ENCODE results near the gene EP400. TPM values are rescaled to one million over a fixed set of nuclear protein-coding genes. Genes with fewer than 3 reads are reported as not detected.

EP400 gene
- total and polyA plus RNA-seq, 2 of the 13 experiments (the other 11 are each of a cell fraction or from before 2014, with no cell fraction given) = 4.9 to 5.0 TPM

DNA sequence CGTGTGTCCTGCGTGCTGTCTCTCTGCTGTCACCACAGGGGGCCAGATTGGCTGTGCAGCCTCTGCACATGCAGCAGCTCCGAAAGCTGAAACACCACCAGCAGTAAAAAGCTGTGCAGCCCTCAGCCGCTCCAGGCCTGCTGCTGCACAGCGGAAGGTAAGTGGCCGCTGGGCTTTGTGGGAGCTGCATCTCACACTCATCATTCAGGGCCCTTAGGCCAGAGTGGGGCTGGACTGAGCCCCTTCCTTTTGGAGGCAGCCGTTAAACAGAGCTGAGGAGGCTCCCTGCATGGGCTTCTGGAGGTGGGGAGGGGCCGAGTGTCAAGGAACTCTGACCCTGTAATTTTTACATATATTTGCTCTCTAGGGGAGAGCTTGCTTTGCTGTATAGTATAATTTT is 177.3 kb downstream of the EP400 start:
- no peaks in the 10 kb centered on the region for H3K27me3 ChIP-seq (ENCODE audit: control insufficient read depth in 1 of 2, insufficient read depth in 2 of 2, low read length in 2 of 2)
- TF ChIP-seq KDM5A (IDR thresholded peaks at IDR 0.05; ENCODE audit: borderline replicate concordance, low read length) (no peak), SRSF4 (IDR thresholded peaks at IDR 0.05; ENCODE audit: low read depth, low read length, poor library complexity, severe bottlenecking) (no peak), PHF5A (CRISPR knock-in tag; IDR thresholded peaks at IDR 0.05; ENCODE audit: low read depth, unreplicated experiment) (no peak), GTF3A (CRISPR knock-in tag; conservative IDR thresholded peaks at IDR 0.05) (no peak), ASH2L (IDR thresholded peaks at IDR 0.05; ENCODE audit: insufficient read length, low read depth, low read length) (no peak), MATR3 (CRISPR knock-in tag; IDR thresholded peaks at IDR 0.05) (no peak), ZNF274 (CRISPR knock-in tag; IDR thresholded peaks at IDR 0.05) (no peak), ZNF672 (CRISPR knock-in tag; IDR thresholded peaks at IDR 0.05) (no peak), SYNCRIP (IDR thresholded peaks at IDR 0.05; ENCODE audit: insufficient read depth, low read depth, low read length) (no peak), NONO (IDR thresholded peaks at IDR 0.05) (no peak), NONO (CRISPR knock-in tag; conservative IDR thresholded peaks at IDR 0.05) (no peak)
- TF ChIP-seq, protein P1, sequence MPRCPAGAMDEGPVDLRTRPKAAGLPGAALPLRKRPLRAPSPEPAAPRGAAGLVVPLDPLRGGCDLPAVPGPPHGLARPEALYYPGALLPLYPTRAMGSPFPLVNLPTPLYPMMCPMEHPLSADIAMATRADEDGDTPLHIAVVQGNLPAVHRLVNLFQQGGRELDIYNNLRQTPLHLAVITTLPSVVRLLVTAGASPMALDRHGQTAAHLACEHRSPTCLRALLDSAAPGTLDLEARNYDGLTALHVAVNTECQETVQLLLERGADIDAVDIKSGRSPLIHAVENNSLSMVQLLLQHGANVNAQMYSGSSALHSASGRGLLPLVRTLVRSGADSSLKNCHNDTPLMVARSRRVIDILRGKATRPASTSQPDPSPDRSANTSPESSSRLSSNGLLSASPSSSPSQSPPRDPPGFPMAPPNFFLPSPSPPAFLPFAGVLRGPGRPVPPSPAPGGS (CRISPR knock-in tag; IDR thresholded peaks at IDR 0.05) = no peak
- TF ChIP-seq, protein P2, sequence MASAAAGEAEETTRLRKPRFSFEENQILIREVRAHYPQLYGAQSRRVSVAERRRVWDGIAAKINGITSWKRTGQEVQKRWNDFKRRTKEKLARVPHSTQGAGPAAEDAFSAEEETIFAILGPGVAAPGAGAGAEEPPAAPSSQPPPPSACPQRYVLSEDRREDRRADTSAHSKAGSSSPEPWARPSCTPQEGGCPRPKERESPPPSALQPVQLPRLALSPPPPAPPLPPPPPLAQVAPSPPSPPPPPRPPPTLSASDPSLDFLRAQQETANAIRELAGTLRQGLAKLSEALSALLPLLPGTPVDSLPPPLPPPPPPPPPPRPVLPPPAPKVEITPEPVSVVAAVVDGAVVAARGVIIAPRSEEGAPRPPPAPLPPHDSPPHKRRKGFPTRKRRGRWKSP (CRISPR knock-in tag; IDR thresholded peaks at IDR 0.05) = no peak
- TF ChIP-seq, protein P3, sequence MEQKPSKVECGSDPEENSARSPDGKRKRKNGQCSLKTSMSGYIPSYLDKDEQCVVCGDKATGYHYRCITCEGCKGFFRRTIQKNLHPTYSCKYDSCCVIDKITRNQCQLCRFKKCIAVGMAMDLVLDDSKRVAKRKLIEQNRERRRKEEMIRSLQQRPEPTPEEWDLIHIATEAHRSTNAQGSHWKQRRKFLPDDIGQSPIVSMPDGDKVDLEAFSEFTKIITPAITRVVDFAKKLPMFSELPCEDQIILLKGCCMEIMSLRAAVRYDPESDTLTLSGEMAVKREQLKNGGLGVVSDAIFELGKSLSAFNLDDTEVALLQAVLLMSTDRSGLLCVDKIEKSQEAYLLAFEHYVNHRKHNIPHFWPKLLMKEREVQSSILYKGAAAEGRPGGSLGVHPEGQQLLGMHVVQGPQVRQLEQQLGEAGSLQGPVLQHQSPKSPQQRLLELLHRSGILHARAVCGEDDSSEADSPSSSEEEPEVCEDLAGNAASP (CRISPR knock-in tag; IDR thresholded peaks at IDR 0.05; ENCODE audit: borderline replicate concordance) = no peak
- TF ChIP-seq, protein P4, sequence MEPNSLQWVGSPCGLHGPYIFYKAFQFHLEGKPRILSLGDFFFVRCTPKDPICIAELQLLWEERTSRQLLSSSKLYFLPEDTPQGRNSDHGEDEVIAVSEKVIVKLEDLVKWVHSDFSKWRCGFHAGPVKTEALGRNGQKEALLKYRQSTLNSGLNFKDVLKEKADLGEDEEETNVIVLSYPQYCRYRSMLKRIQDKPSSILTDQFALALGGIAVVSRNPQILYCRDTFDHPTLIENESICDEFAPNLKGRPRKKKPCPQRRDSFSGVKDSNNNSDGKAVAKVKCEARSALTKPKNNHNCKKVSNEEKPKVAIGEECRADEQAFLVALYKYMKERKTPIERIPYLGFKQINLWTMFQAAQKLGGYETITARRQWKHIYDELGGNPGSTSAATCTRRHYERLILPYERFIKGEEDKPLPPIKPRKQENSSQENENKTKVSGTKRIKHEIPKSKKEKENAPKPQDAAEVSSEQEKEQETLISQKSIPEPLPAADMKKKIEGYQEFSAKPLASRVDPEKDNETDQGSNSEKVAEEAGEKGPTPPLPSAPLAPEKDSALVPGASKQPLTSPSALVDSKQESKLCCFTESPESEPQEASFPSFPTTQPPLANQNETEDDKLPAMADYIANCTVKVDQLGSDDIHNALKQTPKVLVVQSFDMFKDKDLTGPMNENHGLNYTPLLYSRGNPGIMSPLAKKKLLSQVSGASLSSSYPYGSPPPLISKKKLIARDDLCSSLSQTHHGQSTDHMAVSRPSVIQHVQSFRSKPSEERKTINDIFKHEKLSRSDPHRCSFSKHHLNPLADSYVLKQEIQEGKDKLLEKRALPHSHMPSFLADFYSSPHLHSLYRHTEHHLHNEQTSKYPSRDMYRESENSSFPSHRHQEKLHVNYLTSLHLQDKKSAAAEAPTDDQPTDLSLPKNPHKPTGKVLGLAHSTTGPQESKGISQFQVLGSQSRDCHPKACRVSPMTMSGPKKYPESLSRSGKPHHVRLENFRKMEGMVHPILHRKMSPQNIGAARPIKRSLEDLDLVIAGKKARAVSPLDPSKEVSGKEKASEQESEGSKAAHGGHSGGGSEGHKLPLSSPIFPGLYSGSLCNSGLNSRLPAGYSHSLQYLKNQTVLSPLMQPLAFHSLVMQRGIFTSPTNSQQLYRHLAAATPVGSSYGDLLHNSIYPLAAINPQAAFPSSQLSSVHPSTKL (CRISPR knock-in tag; IDR thresholded peaks at IDR 0.05) = no peak
- TF ChIP-seq, protein P5, sequence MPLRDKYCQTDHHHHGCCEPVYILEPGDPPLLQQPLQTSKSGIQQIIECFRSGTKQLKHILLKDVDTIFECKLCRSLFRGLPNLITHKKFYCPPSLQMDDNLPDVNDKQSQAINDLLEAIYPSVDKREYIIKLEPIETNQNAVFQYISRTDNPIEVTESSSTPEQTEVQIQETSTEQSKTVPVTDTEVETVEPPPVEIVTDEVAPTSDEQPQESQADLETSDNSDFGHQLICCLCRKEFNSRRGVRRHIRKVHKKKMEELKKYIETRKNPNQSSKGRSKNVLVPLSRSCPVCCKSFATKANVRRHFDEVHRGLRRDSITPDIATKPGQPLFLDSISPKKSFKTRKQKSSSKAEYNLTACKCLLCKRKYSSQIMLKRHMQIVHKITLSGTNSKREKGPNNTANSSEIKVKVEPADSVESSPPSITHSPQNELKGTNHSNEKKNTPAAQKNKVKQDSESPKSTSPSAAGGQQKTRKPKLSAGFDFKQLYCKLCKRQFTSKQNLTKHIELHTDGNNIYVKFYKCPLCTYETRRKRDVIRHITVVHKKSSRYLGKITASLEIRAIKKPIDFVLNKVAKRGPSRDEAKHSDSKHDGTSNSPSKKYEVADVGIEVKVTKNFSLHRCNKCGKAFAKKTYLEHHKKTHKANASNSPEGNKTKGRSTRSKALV (CRISPR knock-in tag; IDR thresholded peaks at IDR 0.05) = no peak

More for the DNA sequence above, 177.3 kb downstream of the EP400 start:
- WGBS (ENCODE audit: low lambda C conversion rate) = 100% methylated on average over 4 of the region's 8 CpGs
- Histone ChIP-seq H3K27ac (ENCODE audit: extremely low read length, insufficient read depth, low read length) (no peak overlapping the region), H4K20me1 (ENCODE audit: insufficient read depth, low read length) (no peaks in the 10 kb centered on the region), H3K9me3 (ENCODE audit: low read length) (no peaks in the 10 kb centered on the region), H2AFZ (ENCODE audit: low read length) (no peak overlapping the region), H3K4me3 (replicated peaks in 1 of 3; ENCODE audit: insufficient read depth in 1 of 3, low read depth in 2 of 3, low read length in 3 of 3) (no peak overlapping the region), H3K4me1 (ENCODE audit: insufficient read depth, low read length) (no peaks in the 10 kb centered on the region), H3K79me2 (ENCODE audit: insufficient read depth, low read length) (no peaks in the 10 kb centered on the region), H3K9ac (ENCODE audit: insufficient read depth, low read depth, low read length) (no peak overlapping the region), H3K4me2 (ENCODE audit: low read depth, low read length) (no peak overlapping the region), H3K36me3 (replicated peaks in 1 of 2; ENCODE audit: control insufficient read depth in 1 of 2, insufficient read depth in 2 of 2, low read length in 2 of 2) (peaks cover 20 to 49% of the 10 kb centered on the region in 2 experiments; a peak in 4 of 5 replicates)
- BruUV-seq (replicated peaks) = no TSS peak
- ATAC-seq = no peak
- intact Hi-C loops (cut with micrococcal nuclease; ENCODE audit: unreplicated experiment) = no loop called here
- CTCF ChIA-PET (ENCODE audit: low intra/inter-chr PET ratio, low total read pairs) = no interaction called here
- POLR2A ChIA-PET = no interaction called here
- FAIRE-seq = no peak
- no peak for DNase-seq (ENCODE audit: low spot score)
- in situ Hi-C loops (cut with HindIII; ENCODE audit: extremely low pct_ligation_motif_present, low pct_unique_long_range_greater_than_20kb) = no loop called here
